HUES48 (cell line): Measurements from ENCODE around the gene AHNAK.
"Not testable (repeated sequence)": the region's sequence is repeated elsewhere in the genome, so short reads cannot be mapped to it uniquely, and the experiment has no call there.

ENCODE experiments used
- H3K27ac ChIP-seq: one replicate; pipeline ENCODE4 v1.7.0; 2013; ENCODE audit warnings: low read depth, low read length, inconsistent platforms
- H3K27me3 ChIP-seq: 2 replicates; pipeline ENCODE4 v1.6.1; 2013; ENCODE audit warnings: mild to moderate bottlenecking, low read length; ENCODE audit not compliant: control insufficient read depth, insufficient read depth
- H3K36me3 ChIP-seq: 2 replicates; pipeline ENCODE4 v1.6.1; 2013; ENCODE audit warnings: low read length; ENCODE audit not compliant: control insufficient read depth, insufficient read depth
- H3K4me1 ChIP-seq: 2 replicates; pipeline ENCODE4 v1.6.1; 2013; ENCODE audit warnings: mild to moderate bottlenecking, low read length; ENCODE audit not compliant: control insufficient read depth, insufficient read depth
- H3K4me3 ChIP-seq: 2 replicates; pipeline ENCODE4 v1.5.1; 2013; ENCODE audit warnings: mild to moderate bottlenecking, low read depth, low read length
- H3K9ac ChIP-seq: 2 replicates; pipeline ENCODE4 v1.6.1; 2013; ENCODE audit warnings: mild to moderate bottlenecking, low read depth, low read length, moderate library complexity
- H3K9me3 ChIP-seq: 2 replicates; pipeline ENCODE4 v1.6.1; 2013; ENCODE audit warnings: low read length; ENCODE audit not compliant: control insufficient read depth, insufficient read depth

The AHNAK gene

GRCh38 chr11:62546244-62546928, at the start of gene AHNAK:
AHNAK (minus strand) TSS chr11:62546806; CDS start chr11:62536098, 10,708 bp downstream.
- Histone ChIP-seq H3K36me3 (no peaks in the 10 kb centered on the region), H3K27me3 (peaks cover 68% of the 10 kb centered on the region), H3K9me3 (no peaks in the 10 kb centered on the region), H3K9ac (no peak within 1 kb of the TSS), H3K27ac (peak within 1 kb of the TSS; percentile 54), H3K4me3 (peak within 1 kb of the TSS; percentile 76), H3K4me1 (peaks cover 19% of the 10 kb centered on the region)

- no peak overlapping the region for H3K27ac ChIP-seq
- no peaks in the 10 kb centered on the region for H3K27me3 ChIP-seq
- H3K4me1 ChIP-seq, result peaks cover 20% of the 10 kb centered on the region
- H3K9me3 ChIP-seq, result no peaks in the 10 kb centered on the region
- H3K9ac ChIP-seq, result no peak overlapping the region
- H3K36me3 ChIP-seq, result peaks cover 56% of the 10 kb centered on the region
- H3K4me3 ChIP-seq, result no peak overlapping the region
These were observed 48.5 kb upstream of the AHNAK start for GRCh38 chr11:62595124-62595523.

DNA sequence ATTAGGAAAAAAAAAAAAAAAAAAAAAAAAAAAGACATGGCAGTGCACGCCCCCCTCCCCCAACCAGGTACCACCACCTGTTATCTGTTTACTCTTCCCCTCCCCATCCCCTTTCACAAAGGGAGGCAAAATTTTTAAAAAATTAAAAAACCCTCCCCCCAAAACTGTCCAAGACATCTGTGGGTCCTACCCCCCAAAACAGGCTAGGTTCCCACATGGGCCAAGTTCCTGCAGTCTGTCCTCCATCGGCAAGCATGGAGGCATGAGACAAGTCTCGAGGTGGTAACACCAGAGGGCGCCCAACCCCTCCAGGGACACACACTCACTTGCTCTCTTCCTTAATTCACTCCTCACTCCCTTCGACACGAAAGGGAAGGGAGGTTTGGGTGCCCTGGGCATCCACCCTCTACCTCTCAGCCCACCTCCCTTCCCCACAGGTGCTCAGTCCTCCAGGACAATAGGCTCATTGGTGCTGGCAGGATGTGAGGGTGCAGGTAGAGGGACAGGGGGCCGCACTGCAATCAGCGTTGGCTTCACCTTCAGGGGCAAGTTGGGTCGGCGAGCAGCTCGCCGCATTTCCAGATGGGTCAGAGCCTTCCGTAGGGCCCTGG, 46.9 kb upstream of the AHNAK start:
- H3K4me3 ChIP-seq, result no peak overlapping the region
- H3K9ac ChIP-seq, result no peak overlapping the region
- peaks cover 9% of the 10 kb centered on the region; the same call in 1 of the 2 replicates for H3K4me1 ChIP-seq
- peaks cover 53% of the 10 kb centered on the region for H3K36me3 ChIP-seq
- H3K27me3 ChIP-seq, result no peaks in the 10 kb centered on the region
- no peak overlapping the region for H3K27ac ChIP-seq
- H3K9me3 ChIP-seq, result no peaks in the 10 kb centered on the region

- Histone ChIP-seq H3K27me3 (no peaks in the 10 kb centered on the region), H3K36me3 (peaks cover 53% of the 10 kb centered on the region), H3K9ac (no peak overlapping the region), H3K4me1 (peaks cover 9% of the 10 kb centered on the region; the same call in 1 of the 2 replicates), H3K9me3 (no peaks in the 10 kb centered on the region), H3K27ac (no peak overlapping the region), H3K4me3 (no peak overlapping the region)
These were observed 46.4 kb upstream of the AHNAK start for GRCh38 chr11:62592989-62593421.

GRCh38 chr11:62592146-62592815, 45.7 kb upstream of the AHNAK start:
- H3K4me1 ChIP-seq, result peaks cover 9% of the 10 kb centered on the region; the same call in 1 of the 2 replicates
- no peaks in the 10 kb centered on the region for H3K9me3 ChIP-seq
- H3K9ac ChIP-seq, result peak overlapping the region; percentile 76
- H3K27me3 ChIP-seq, result no peaks in the 10 kb centered on the region
- peak overlapping the region; percentile 88 for H3K4me3 ChIP-seq
- peaks cover 53% of the 10 kb centered on the region for H3K36me3 ChIP-seq
- H3K27ac ChIP-seq, result peak overlapping the region; percentile 94

- peak within 1 kb of the TSS; percentile 82 for H3K9ac ChIP-seq
- peaks cover 54% of the 10 kb centered on the region for H3K36me3 ChIP-seq
- no peaks in the 10 kb centered on the region for H3K9me3 ChIP-seq
- H3K27me3 ChIP-seq, result no peaks in the 10 kb centered on the region
- H3K4me1 ChIP-seq, result peaks cover 9% of the 10 kb centered on the region; the same call in 1 of the 2 replicates
- peak within 1 kb of the TSS; percentile 94 for H3K27ac ChIP-seq
- H3K4me3 ChIP-seq, result peak within 1 kb of the TSS; percentile 88
These were observed 45.0 kb upstream of the AHNAK start, which contains the start of gene TUT1 for GRCh38 chr11:62591448-62592145. TUT1 (minus strand) TSS chr11:62591523; CDS start chr11:62591485, 38 bp downstream.

DNA sequence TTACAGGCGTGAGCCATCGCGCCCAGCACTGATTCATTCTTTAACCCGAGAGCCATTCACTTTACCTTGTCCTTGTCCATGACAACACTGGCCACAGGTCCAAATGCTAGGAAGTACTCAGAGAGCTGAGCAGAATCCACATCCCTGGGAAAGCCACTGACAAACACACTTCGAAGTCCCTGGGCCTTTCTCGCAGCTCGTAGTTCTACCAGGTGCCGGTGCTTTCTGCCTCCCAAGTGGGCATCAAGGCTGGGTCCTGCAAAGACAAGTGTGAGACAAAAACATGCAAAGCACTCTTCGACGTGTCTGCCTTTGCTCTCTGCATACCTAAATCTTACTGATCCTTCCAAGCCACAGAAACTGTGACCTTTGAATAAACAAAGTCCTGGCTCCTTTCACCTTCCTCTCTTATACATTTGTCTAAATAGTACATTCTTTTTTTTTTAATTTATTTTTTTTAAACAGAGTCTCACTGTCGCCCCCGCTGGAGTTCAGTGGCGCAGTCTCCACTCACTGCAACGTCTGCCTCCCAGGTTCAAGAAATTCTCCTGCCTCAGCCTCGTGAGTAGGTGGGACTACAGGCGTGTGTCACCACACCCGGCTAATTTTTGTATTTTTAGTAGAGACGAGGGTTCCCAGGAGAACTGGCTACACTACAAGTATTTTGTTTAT, 42.5 kb upstream of the AHNAK start:
- peaks cover 9% of the 10 kb centered on the region; the same call in 1 of the 2 replicates for H3K4me1 ChIP-seq
- H3K4me3 ChIP-seq, result no peak overlapping the region
- H3K9ac ChIP-seq, result no peak overlapping the region
- H3K36me3 ChIP-seq, result peaks cover 39% of the 10 kb centered on the region
- H3K27ac ChIP-seq, result no peak overlapping the region
- H3K27me3 ChIP-seq, result no peaks in the 10 kb centered on the region
- H3K9me3 ChIP-seq, result no peaks in the 10 kb centered on the region

DNA sequence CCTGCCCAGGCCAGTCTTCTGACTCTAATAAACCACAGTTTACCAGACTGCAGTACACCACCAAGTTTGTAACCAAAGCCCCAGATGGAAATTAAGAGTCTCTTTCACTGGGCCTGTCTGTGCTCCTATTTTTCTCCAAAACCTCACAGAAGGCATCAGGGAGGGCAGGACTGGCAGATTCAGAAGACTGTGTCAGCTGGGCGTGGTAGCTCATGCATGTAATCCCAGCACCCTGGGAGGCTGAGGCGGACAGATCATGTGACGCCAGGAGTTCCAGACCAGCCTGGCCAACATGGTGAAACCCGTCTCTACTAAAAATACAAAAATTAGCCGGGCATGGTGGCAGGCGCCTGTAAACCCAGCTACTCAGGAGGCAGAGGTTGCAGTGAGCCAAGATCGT, 38.8 kb upstream of the AHNAK start:
- not testable (repeated sequence) for H3K4me3 ChIP-seq, H3K9me3 ChIP-seq, H3K27ac ChIP-seq, H3K27me3 ChIP-seq, H3K9ac ChIP-seq, H3K4me1 ChIP-seq
- peaks cover 58% of the 10 kb centered on the region for H3K36me3 ChIP-seq

DNA sequence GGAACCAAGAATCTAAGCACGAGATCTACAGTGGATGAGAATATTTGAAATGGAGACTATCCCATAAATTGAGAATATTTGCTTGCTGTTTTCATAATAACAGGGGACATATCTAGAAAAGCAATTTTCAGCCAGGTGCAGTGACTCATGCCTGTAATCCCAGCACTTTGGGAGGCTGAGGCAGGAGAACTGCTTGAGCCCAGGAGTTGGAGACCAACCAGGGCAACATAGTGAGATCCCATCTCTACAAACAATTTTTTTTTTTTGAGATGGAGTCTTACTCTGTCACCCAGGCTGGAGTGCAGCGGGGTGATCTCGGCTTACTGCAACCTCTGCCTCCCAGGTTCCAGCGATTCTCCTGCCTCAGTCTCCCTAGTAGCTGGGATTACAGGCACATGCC, 35.1 kb upstream of the AHNAK start:
- H3K27ac ChIP-seq, H3K9ac ChIP-seq, H3K27me3 ChIP-seq, H3K4me1 ChIP-seq, H3K4me3 ChIP-seq, H3K9me3 ChIP-seq: not testable (repeated sequence)
- peaks cover 66% of the 10 kb centered on the region for H3K36me3 ChIP-seq

GRCh38 chr11:62580959-62581715, 34.5 kb upstream of the AHNAK start:
- Histone ChIP-seq H3K4me3 (no peak overlapping the region), H3K9me3 (no peaks in the 10 kb centered on the region), H3K36me3 (peaks cover 69% of the 10 kb centered on the region), H3K9ac (no peak overlapping the region), H3K4me1 (no peaks in the 10 kb centered on the region), H3K27ac (no peak overlapping the region), H3K27me3 (no peaks in the 10 kb centered on the region)
